K562 (cell line): ENCODE data around the gene CACNA2D4. TPM values are rescaled to one million over a fixed set of nuclear protein-coding genes. Genes with fewer than 3 reads are reported as not detected.

Source experiments
- ATAC-seq: fragments of 200-7000 bp; cut with Tn5 transposase; 3 replicates; pipeline ENCODE4 v1.9.1; 2020; ENCODE audit warnings: moderate library complexity
- BruUV-seq: library from RNA; stranded (reverse); fragments of 400-500 nt; replicated peaks from 2 replicates; lab custom pipeline; 2021; lab: Mats Ljungman, UMichigan
- CTCF ChIA-PET: fragments of 300-600 bp; formaldehyde crosslinking; extraction: SDS; loops from one replicate; lab custom pipeline; 2021; ENCODE audit warnings: low intra/inter-chr PET ratio; lab: Yijun Ruan, JAX
- POLR2A ChIA-PET: fragments of 300-600, 350-650 bp; sonication (Branson Sonifier 250); formaldehyde crosslinking; extraction: SDS; loops from one replicate; lab custom pipeline; 2021; ENCODE audit warnings: antibody characterized with exemption, inconsistent platforms; lab: Yijun Ruan, JAX
- DNase-seq, 4 experiments: peaks; one replicate each; pipeline versions ENCODE4 v3.0.0 to v3.0.0-alpha.2; 2011 to 2018; ENCODE audit warnings: low spot score in 3 of 4, mixed read lengths in 3 of 4; ENCODE audit errors: extremely low read depth in 1 of 4
- FAIRE-seq: peaks from 2 replicates; lab custom pipeline; 2011; peaks lifted over from hg19 to GRCh38; lab: Jason Lieb, UNC
- H2AFZ ChIP-seq: 2 replicates; pipeline ENCODE4 v1.6.0; 2011; ENCODE audit warnings: low read depth, low read length, control low read depth, inconsistent platforms
- H3K27ac ChIP-seq: fragments of 200-600 bp; 3 replicates; pipeline ENCODE4 v1.8.0; 2011; ENCODE audit warnings: low read depth, mild to moderate bottlenecking, control low read depth, inconsistent platforms, low read length, moderate library complexity, mixed read lengths; ENCODE audit errors: extremely low read depth
- H3K27me3 ChIP-seq, 2 experiments: fragments of 300-600 bp in 1 of 2; 2 replicates in 1 of 2; 3 replicates in 1 of 2; pipeline versions ENCODE4 v1.6.0 to v1.8.0; 2011; ENCODE audit warnings: inconsistent platforms in 2 of 2, low read length in 2 of 2, mild to moderate bottlenecking in 1 of 2, mixed read lengths in 1 of 2, moderate library complexity in 1 of 2; ENCODE audit not compliant: control insufficient read depth in 2 of 2, insufficient read depth in 2 of 2
- H3K36me3 ChIP-seq: fragments of 300-600 bp; 3 replicates; pipeline ENCODE4 v1.8.0; 2011; ENCODE audit warnings: mild to moderate bottlenecking, low read length, inconsistent platforms; ENCODE audit not compliant: control insufficient read depth, insufficient read depth
- H3K4me1 ChIP-seq, 2 experiments: fragments of 200-600 bp in 1 of 2; replicated peaks in 1 of 2; 2 replicates in 1 of 2; 3 replicates in 1 of 2; pipeline versions ENCODE4 v1.5.1 to v1.8.0; 2011; ENCODE audit warnings: inconsistent platforms in 2 of 2, low read length in 2 of 2, mild to moderate bottlenecking in 1 of 2, mixed read lengths in 1 of 2, moderate library complexity in 1 of 2; ENCODE audit not compliant: control insufficient read depth in 2 of 2, insufficient read depth in 2 of 2
- H3K4me2 ChIP-seq: 2 replicates; pipeline ENCODE4 v1.6.1; 2011; ENCODE audit warnings: low read length, control low read depth, inconsistent platforms, mixed read lengths; ENCODE audit not compliant: insufficient read depth
- H3K4me3 ChIP-seq: fragments of 200-600 bp; sonication (generic), shearing (Covaris generic); 2 replicates; pipeline ENCODE4 v1.5.1; 2016; ENCODE audit warnings: control low read depth, inconsistent platforms
- H3K79me2 ChIP-seq: fragments of 200-600 bp; 3 replicates; pipeline ENCODE4 v1.8.0; 2011; ENCODE audit warnings: low read length, inconsistent platforms; ENCODE audit not compliant: control insufficient read depth, insufficient read depth
- H3K9ac ChIP-seq, 2 experiments: 2 replicates each; pipeline versions ENCODE4 v1.6.0 to v1.6.1; 2011; ENCODE audit warnings: low read depth in 2 of 2, low read length in 2 of 2, control low read depth in 1 of 2, inconsistent platforms in 1 of 2, mild to moderate bottlenecking in 1 of 2, mixed read lengths in 1 of 2; ENCODE audit not compliant: insufficient read depth in 1 of 2
- H3K9me1 ChIP-seq: one replicate; pipeline ENCODE4 v1.6.0; 2011; ENCODE audit warnings: inconsistent platforms, mild to moderate bottlenecking, low read length, moderate library complexity; ENCODE audit not compliant: control insufficient read depth, insufficient read depth
- H3K9me3 ChIP-seq: replicated peaks from 2 replicates; pipeline ENCODE4 v1.5.1; 2011; ENCODE audit warnings: low read depth, low read length, inconsistent platforms; ENCODE audit not compliant: control insufficient read depth, insufficient read depth
- H4K20me1 ChIP-seq: replicated peaks from 2 replicates; pipeline ENCODE4 v1.6.1; 2011; ENCODE audit warnings: low read length, inconsistent platforms, mixed read lengths; ENCODE audit not compliant: control insufficient read depth, insufficient read depth
- CEBPZ ChIP-seq: fragments of 150-350 bp; IDR thresholded peaks from 2 replicates; pipeline ENCODE4 v1.6.1; 2014; ENCODE audit warnings: low read depth, mild to moderate bottlenecking, low read length, borderline replicate concordance
- DEAF1 ChIP-seq: fragments of 450-650 bp; formaldehyde crosslinking; IDR thresholded peaks from 2 replicates; pipeline ENCODE4 v1.4.0; 2020; ENCODE audit warnings: mild to moderate bottlenecking, moderate library complexity
- DLX4 ChIP-seq: fragments of 250-450 bp; sonication (Bioruptor Pico); IDR thresholded peaks from 2 replicates; pipeline ENCODE4 v1.6.1; 2021; ENCODE audit warnings: mild to moderate bottlenecking
- RBFOX2 ChIP-seq: fragments of 200-400 bp; formaldehyde crosslinking; IDR thresholded peaks from 2 replicates; pipeline ENCODE4 v1.6.1; 2017; ENCODE audit warnings: low read depth, mild to moderate bottlenecking, low read length, moderate library complexity
- TBP ChIP-seq: optimal IDR thresholded peaks from 2 replicates; pipeline ENCODE3; 2011; ENCODE audit warnings: low read depth, low read length, improper control_type of control experiment
- TSHZ1 ChIP-seq: fragments of 250-450 bp; sonication (Bioruptor Pico); IDR thresholded peaks from 2 replicates; pipeline ENCODE4 v1.4.0; 2020; ENCODE audit warnings: mild to moderate bottlenecking, moderate library complexity
- XRCC3 ChIP-seq: fragments of 450-650 bp; IDR thresholded peaks from 2 replicates; pipeline ENCODE4 v1.6.1; 2017; ENCODE audit warnings: mild to moderate bottlenecking, moderate library complexity
- ZFP30 ChIP-seq: fragments of 250-450 bp; sonication (Bioruptor Pico); IDR thresholded peaks from 2 replicates; pipeline ENCODE4 v1.8.0; 2022; ENCODE audit warnings: moderate library complexity, mild to moderate bottlenecking, inconsistent platforms, borderline replicate concordance
- ZNF280A ChIP-seq: fragments of 450-650 bp; IDR thresholded peaks from 2 replicates; pipeline ENCODE4 v1.6.1; 2018; ENCODE audit warnings: mild to moderate bottlenecking, low read depth; ENCODE audit not compliant: partially characterized antibody
- WGBS: fragments of 100-300 bp; shearing (Covaris generic); methylation state at CpG from one replicate; pipeline ENCODE4 v1.1.6; 2016; ENCODE audit warnings: low coverage, mixed read lengths; ENCODE audit not compliant: insufficient coverage; ENCODE audit errors: missing lambda C conversion rate; 5-methylcytosine and 5-hydroxymethylcytosine counted together
- in situ Hi-C: fragments of 300-500 bp; cut with MboI; formaldehyde crosslinking; loops from 4 replicates; pipeline ENCODE4 v1.15.0; 2018; ENCODE audit warnings: inconsistent platforms, mixed read lengths
- intact Hi-C: fragments of 100-400 bp; cut with micrococcal nuclease; formaldehyde crosslinking; loops from 2 replicates; pipeline ENCODE4 v1.14.2; 2022
- polyA plus RNA-seq, 8 experiments: library from polyadenylated mRNA; depleted of rRNA in 4 of 8; stranded (reverse) in 5 of 8; unstranded in 3 of 8; fragments of >200 nt; fragmentation: Nextera tagmentation in 2 of 8; fragmentation: Illumina TruSeq in 1 of 8; extraction: Ambion mirVana in 2 of 8; extraction: Trizol in 1 of 8; gene quantifications; 2 replicates each; pipeline versions ENCODE4 v1.2.1 to v1.2.3, GENCODE V29; 2011 to 2014; ENCODE audit warnings: inconsistent platforms in 1 of 8, missing spikeins in 1 of 8
- total RNA-seq, 7 experiments: library from RNA; depleted of rRNA in 6 of 7; stranded (reverse); fragments of >200 nt in 6 of 7; fragmentation: Illumina TruSeq in 2 of 7; extraction: Trizol in 2 of 7; gene quantifications; 2 replicates each; pipeline versions ENCODE4 v1.2.1 to v1.2.3, GENCODE V29; 2011 to 2021; ENCODE audit warnings: low replicate concordance in 1 of 7

Gene CACNA2D4
- total and polyA plus RNA-seq, 9 of the 15 experiments (the other 6 are each of a cell fraction or from before 2014, with no cell fraction given) = 0.04 to 0.69 (median 0.40) TPM; not detected in 3

GRCh38 chr12:1844661-1845409, 73.6 kb downstream of the CACNA2D4 start:
- no peak overlapping the region for H3K27ac ChIP-seq
- no peak overlapping the region for H2AFZ ChIP-seq
- no peaks in the 10 kb centered on the region for H3K9me3 ChIP-seq
- no peak overlapping the region for H3K9ac ChIP-seq
- ATAC-seq (no peak), DNase-seq (no peak), FAIRE-seq (no peak)
- ChIA-PET CTCF (no interaction called here), POLR2A (no interaction called here)
- H3K36me3 ChIP-seq = no peaks in the 10 kb centered on the region
- peaks cover 28 to 53% of the 10 kb centered on the region in 2 experiments; a peak in 4 of 5 replicates for H3K27me3 ChIP-seq
- no peaks in the 10 kb centered on the region for H4K20me1 ChIP-seq
- intact Hi-C loops (no loop called here), in situ Hi-C loops (no loop called here)
- H3K79me2 ChIP-seq = no peaks in the 10 kb centered on the region
- H3K4me3 ChIP-seq = no peak overlapping the region
- peaks cover 0 to 7% of the 10 kb centered on the region in 2 experiments; a peak in 2 of 5 replicates for H3K4me1 ChIP-seq
- H3K4me2 ChIP-seq = no peak overlapping the region
- no peaks in the 10 kb centered on the region for H3K9me1 ChIP-seq
- WGBS = 0% methylated on average over 10 of the region's 12 CpGs
- BruUV-seq = no TSS peak
- TF ChIP-seq CEBPZ (no peak), DEAF1 (CRISPR knock-in tag) (no peak), TSHZ1 (CRISPR knock-in tag) (no peak), TBP (no peak), XRCC3 (no peak), ZFP30 (CRISPR knock-in tag) (no peak), RBFOX2 (no peak), DLX4 (no peak), ZNF280A (no peak)
